ENCODE data around the gene KL. TPM values are rescaled to one million over a fixed set of nuclear protein-coding genes. Genes with fewer than 3 reads are reported as not detected.

The KL gene
- total and polyA plus RNA-seq, 12 donors, result 0.24 to 2.8 (median 0.78) TPM

DNA sequence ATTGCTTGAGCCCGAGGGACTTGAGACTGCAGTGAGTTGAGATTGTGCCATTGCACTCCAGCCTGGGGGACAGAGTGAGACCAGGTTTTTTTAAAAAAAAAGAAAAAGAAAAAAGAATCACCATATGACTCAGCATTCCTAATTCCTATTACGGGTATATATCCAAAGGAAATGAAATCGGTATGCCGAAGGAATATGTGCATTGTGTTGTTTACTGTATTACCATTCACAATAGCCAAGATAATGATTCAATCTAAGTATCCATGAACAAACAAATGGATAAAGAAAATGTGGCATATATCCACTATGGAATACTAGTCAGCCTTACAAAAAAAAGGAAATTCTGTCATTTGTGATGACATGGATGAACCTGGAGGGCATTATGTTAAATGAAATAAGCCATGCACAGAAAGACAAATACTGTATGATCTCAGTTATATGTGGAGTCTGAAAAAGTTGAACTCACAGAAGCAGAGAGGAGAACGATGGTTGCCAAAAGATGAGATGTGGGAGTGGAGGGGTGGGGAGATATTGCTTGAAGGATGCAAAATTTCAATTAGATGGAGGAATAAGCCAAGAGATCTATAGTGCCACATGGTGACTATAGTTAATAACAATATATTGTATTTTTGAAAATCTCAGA lies 4.3 kb upstream of the KL start:
- Histone ChIP-seq H3K36me3 (replicated peaks in 1 of 2) (no peaks in the 10 kb centered on the region), H3K9me3 (replicated peaks in 1 of 3) (no peaks in the 10 kb centered on the region), H3K4me1 (replicated peaks in 1 of 2) (no peaks in the 10 kb centered on the region), H3K4me3 (no peak overlapping the region), H3K27me3 (no peaks in the 10 kb centered on the region), H3K27ac (no peak overlapping the region)
- TF ChIP-seq, protein P1, sequence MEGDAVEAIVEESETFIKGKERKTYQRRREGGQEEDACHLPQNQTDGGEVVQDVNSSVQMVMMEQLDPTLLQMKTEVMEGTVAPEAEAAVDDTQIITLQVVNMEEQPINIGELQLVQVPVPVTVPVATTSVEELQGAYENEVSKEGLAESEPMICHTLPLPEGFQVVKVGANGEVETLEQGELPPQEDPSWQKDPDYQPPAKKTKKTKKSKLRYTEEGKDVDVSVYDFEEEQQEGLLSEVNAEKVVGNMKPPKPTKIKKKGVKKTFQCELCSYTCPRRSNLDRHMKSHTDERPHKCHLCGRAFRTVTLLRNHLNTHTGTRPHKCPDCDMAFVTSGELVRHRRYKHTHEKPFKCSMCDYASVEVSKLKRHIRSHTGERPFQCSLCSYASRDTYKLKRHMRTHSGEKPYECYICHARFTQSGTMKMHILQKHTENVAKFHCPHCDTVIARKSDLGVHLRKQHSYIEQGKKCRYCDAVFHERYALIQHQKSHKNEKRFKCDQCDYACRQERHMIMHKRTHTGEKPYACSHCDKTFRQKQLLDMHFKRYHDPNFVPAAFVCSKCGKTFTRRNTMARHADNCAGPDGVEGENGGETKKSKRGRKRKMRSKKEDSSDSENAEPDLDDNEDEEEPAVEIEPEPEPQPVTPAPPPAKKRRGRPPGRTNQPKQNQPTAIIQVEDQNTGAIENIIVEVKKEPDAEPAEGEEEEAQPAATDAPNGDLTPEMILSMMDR (IDR thresholded peaks at IDR 0.05), result no peak
- TF ChIP-seq POLR2A (IDR thresholded peaks at IDR 0.05), result no peak
- intact Hi-C loops (cut with DNase I), result no loop called here
- no peak for DNase-seq
- WGBS, 4 donors, result 69 to 75% (median 75%) methylated on average over 5 of the region's 5 CpGs

- H3K27me3 ChIP-seq, result no peaks in the 10 kb centered on the region
- no peak for DNase-seq
- H3K27ac ChIP-seq, result no peak overlapping the region
- no peaks in the 10 kb centered on the region for H3K36me3 ChIP-seq (replicated peaks in 1 of 2)
- WGBS, 4 donors, result 57 to 69% (median 65%) methylated on average over 4 of the region's 4 CpGs
- H3K4me1 ChIP-seq (replicated peaks in 1 of 2), result no peaks in the 10 kb centered on the region
- H3K9me3 ChIP-seq (replicated peaks in 1 of 3), result no peaks in the 10 kb centered on the region
- TF ChIP-seq, protein P1 (IDR thresholded peaks at IDR 0.05), result no peak
- no peak for TF ChIP-seq POLR2A (IDR thresholded peaks at IDR 0.05)
- intact Hi-C loops (cut with DNase I), result no loop called here
- H3K4me3 ChIP-seq, result no peak overlapping the region
Observed at GRCh38 chr13:33014291-33014690, 1.9 kb upstream of the KL start.

GRCh38 chr13:33015241-33015668 lies 968 bp upstream of the KL start:
- no peaks in the 10 kb centered on the region for H3K36me3 ChIP-seq (replicated peaks in 1 of 2)
- no peak overlapping the region for H3K4me3 ChIP-seq
- DNase-seq, result peak in 1 of 7 donors; percentile 13
- H3K27me3 ChIP-seq, result no peaks in the 10 kb centered on the region
- intact Hi-C loops (cut with DNase I), result no loop called here
- no peaks in the 10 kb centered on the region for H3K9me3 ChIP-seq (replicated peaks in 1 of 3)
- H3K27ac ChIP-seq, result peak overlapping the region in 1 of 5 donors; percentile 26
- WGBS, 4 donors, result 56 to 76% (median 63%) methylated on average over 8 of the region's 8 CpGs
- no peaks in the 10 kb centered on the region for H3K4me1 ChIP-seq (replicated peaks in 1 of 2)
- no peak for TF ChIP-seq POLR2A (IDR thresholded peaks at IDR 0.05)
- TF ChIP-seq, protein P1 (IDR thresholded peaks at IDR 0.05), result no peak

GRCh38 chr13:33015791-33016323 lies 366 bp upstream of the KL start:
- intact Hi-C loops (cut with DNase I), result no loop called here
- peak in 4 of 7 donors; percentile 11 to 53 (median 22) for DNase-seq
- Histone ChIP-seq H3K9me3 (replicated peaks in 1 of 3) (no peaks in the 10 kb centered on the region), H3K27ac (peak overlapping the region in 1 of 5 donors; percentile 26), H3K27me3 (no peaks in the 10 kb centered on the region), H3K4me3 (peak overlapping the region in 1 of 4 donors; percentile 56), H3K36me3 (replicated peaks in 1 of 2) (no peaks in the 10 kb centered on the region), H3K4me1 (replicated peaks in 1 of 2) (no peaks in the 10 kb centered on the region)
- TF ChIP-seq POLR2A (IDR thresholded peaks at IDR 0.05), result no peak
- WGBS, 4 donors, result 7 to 24% (median 12%) methylated on average over 25 to 52 of the region's 52 CpGs

Data from adrenal gland (tissue), 12 donors.